IPS-NIHi7 (cell line): ENCODE data around the gene CEP250.
"Not testable (repeated sequence)": the region's sequence is repeated elsewhere in the genome, so short reads cannot be mapped to it uniquely, and the experiment has no call there.

Source experiments
- DNase-seq: peaks from one replicate; pipeline ENCODE4 v3.0.0; 2012; ENCODE audit warnings: mixed read lengths; ENCODE audit errors: extremely low spot score

Gene CEP250

DNA sequence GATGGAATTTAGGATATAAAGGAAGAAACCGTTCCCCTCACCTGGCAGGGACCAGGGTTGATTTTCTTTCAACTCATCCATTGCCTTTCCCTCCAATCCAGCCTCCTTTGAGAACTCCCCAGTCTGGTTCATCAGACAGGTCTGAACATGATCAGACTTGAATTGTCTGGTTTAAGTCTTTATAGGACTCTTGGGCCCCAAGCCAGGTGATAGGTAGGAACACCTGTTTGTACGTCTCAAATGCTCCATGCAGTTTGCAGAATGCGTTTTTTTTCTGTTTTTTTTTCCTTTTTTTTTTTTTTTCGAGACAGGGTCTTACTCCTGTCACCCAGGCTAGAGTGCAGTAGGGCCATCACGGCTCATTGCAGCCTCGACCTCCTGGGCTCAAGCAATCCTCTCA lies 4.1 kb upstream of the CEP250 start:
- no peak for DNase-seq

GRCh38 chr20:35453647-35454046 lies 1.8 kb upstream of the CEP250 start:
- DNase-seq: no peak

GRCh38 chr20:35456700-35457099 lies 1.3 kb downstream of the CEP250 start:
- DNase-seq: not testable (repeated sequence)

- not testable (repeated sequence) for DNase-seq
Measured at GRCh38 chr20:35457539-35457938, 2.1 kb downstream of the CEP250 start.

DNA sequence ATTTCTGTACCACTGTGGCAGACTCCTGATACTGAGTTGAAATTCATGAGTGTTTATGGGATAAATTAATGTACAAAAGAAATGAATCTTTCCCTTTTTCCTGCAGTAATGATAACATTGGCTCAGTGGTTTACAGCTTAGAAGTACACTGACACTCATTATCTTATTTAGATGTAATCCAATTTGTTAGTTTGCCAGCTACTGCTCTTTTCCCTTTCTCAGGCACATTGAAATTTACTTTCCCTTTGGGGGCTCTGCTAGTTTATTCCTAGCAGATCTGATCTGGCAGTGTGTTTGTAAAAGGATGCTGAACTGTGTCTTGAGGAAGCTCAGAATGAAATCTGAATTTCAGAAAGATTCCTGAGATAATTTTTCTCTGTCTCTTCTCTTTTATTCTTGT lies 3.0 kb downstream of the CEP250 start:
- DNase-seq: no peak

- no peak for DNase-seq
Measured at GRCh38 chr20:35461620-35462019, 6.2 kb downstream of the CEP250 start.

- DNase-seq: no peak
Measured at GRCh38 chr20:35462351-35462750, 7.0 kb downstream of the CEP250 start.

- DNase-seq: peak; percentile 76
Measured at GRCh38 chr20:35463455-35464300, 8.3 kb downstream of the CEP250 start.

DNA sequence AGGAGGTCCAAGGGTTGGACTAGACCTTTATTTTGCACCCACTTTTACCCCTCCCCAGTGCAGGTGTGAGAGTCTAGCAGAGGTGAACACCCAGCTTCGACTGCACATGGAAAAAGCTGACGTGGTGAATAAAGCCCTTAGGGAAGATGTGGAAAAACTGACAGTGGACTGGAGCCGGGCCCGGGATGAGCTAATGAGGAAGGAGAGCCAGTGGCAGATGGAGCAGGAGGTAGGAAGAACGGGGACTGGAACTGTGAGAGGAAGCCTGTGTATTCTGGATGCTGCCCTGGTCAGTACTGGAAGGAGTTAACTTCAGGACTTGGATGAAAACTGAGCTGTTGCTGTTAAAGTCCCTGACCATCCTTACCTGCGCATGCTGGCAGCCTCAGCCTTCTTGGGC lies 10.6 kb downstream of the CEP250 start:
- no peak for DNase-seq

DNA sequence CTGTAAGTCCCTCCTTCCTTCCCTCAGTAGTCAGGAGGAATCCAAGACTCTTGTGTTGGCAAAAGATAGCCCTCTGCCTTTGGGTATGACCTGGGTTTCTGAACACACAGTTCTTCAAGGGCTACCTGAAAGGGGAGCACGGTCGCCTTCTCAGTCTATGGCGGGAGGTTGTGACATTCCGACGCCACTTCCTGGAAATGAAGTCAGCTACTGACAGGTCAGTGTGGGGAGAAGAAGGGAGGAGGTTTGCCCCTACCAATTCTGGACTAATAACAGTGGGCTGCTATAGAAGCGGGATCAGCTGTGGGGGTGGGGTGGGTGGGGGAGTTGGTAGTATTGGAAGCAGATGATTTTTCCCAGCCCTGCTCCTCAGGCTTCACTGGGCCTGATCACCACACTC lies 11.5 kb downstream of the CEP250 start:
- DNase-seq: no peak

GRCh38 chr20:35467339-35468224 lies 12.2 kb downstream of the CEP250 start:
- DNase-seq: peak; percentile 26

- DNase-seq: no peak
Measured at GRCh38 chr20:35468671-35469334, 13.4 kb downstream of the CEP250 start.

GRCh38 chr20:35472209-35472608 lies 16.8 kb downstream of the CEP250 start:
- DNase-seq: no peak

GRCh38 chr20:35473684-35474083 lies 18.3 kb downstream of the CEP250 start:
- no peak for DNase-seq

DNA sequence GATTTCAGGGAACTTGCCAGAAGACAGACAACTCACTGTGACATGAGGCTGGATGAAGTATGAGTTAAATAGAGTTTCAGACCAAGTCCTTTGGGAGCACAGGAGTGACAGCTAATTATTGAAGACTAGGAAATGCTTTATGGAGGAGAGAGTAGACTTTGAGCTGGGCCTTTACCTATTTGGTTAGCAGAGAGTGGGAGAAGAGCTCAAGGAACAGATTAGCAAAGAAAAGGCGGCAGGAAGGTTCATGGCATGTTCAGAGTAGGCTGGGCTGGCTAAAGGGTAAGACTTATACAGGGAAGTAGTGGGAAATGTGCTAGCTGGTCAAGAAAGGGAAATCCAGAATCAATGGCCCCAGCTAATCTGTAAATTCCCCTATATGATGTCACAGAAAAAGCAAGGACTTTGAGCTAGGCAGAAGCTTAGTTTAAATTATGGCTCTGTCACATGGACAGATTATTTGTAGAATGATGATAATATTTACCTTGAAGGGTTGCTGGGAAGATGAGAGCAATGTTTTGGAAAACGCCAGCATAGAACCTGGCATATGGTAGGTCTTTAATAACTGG lies 19.0 kb downstream of the CEP250 start:
- DNase-seq: no peak

DNA sequence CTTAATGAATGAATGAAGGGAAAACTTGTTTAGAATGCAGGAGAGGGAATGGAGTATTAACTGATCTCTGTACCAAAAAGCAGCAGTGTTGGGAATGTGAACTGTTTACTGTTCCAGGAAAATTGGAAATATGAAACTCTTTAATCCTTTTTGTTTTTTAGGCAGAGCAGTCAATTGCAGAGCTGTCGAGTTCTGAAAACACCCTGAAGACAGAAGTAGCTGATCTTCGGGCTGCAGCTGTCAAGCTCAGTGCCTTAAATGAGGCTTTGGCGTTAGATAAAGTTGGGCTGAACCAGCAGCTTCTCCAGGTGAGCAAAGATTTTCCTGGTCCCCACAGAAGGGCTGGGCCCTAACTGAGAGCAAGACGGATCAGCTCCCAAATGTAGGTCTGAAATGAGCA lies 20.9 kb downstream of the CEP250 start:
- no peak for DNase-seq

GRCh38 chr20:35478804-35479472 lies 23.5 kb downstream of the CEP250 start:
- peak; percentile 60 for DNase-seq

GRCh38 chr20:35479798-35480197 lies 24.4 kb downstream of the CEP250 start:
- DNase-seq: no peak

- DNase-seq: no peak
Measured at GRCh38 chr20:35487479-35487878, 32.1 kb downstream of the CEP250 start.

DNA sequence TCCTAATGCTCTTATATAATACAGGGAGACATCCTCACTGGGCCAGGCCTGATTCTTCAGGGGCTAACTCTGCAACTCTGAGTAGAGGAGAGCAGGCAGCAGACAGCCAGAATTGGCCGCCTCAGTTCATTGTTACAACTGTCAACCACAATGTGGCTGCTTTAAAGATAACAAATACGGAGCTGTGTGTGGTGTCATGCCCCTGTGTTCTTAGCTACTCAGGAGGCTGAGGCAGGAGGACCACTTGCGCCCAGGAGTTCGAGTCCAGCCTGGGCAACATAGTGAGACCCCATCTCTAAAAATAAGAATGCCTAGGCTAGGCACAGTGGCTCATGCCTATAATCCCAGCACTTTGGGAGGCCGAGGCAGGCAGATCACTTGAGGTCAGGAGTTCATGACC lies 34.3 kb downstream of the CEP250 start:
- DNase-seq: no peak

GRCh38 chr20:35490736-35491181 lies 35.4 kb downstream of the CEP250 start:
- DNase-seq: no peak
